HCT116 (cell line): ENCODE data around the gene OR6C65.

ENCODE experiments used
- POLR2A ChIP-seq: IDR thresholded peaks from 2 replicates; pipeline ENCODE4 v1.7.0; 2011; ENCODE audit warnings: borderline replicate concordance; ENCODE audit not compliant: insufficient read depth, insufficient read length; ENCODE audit errors: extremely low read depth
- TF ChIP-seq, protein P1 (sequence below), 3 experiments: fragments of 200-600 bp in 1 of 3; sonication (generic) in 1 of 3; IDR thresholded peaks in 2 of 3; conservative IDR thresholded peaks in 1 of 3; 2 replicates each; pipeline ENCODE4 v1.5.1; 2012 to 2017; ENCODE audit warnings: low read depth in 2 of 3, low read length in 2 of 3, antibody characterized with exemption in 1 of 3, borderline replicate concordance in 1 of 3, control low read depth in 1 of 3, mild to moderate bottlenecking in 1 of 3, mixed read lengths in 1 of 3, mixed run types in 1 of 3, moderate library complexity in 1 of 3; ENCODE audit not compliant: insufficient read depth in 1 of 3

DNA sequence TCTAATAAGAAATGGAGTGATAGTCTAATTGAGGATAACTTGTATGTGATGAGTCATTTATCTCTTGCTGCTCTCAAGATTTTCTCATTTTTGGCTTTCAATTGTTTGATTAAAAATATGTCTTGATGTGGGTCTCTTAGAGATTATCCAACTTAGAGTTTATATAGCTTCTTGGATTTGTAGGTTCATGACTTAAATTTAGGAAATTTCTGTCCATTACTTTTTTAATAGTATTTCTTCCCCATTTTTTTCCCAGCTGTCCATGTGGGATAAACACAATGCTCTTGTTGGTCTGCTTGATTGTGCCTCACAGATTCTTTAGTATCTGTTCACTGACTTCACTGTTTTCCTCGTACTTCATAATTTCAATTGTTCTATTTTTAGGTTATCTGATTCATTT lies 7.5 kb downstream of the OR6C65 start:
- TF ChIP-seq, protein P1, sequence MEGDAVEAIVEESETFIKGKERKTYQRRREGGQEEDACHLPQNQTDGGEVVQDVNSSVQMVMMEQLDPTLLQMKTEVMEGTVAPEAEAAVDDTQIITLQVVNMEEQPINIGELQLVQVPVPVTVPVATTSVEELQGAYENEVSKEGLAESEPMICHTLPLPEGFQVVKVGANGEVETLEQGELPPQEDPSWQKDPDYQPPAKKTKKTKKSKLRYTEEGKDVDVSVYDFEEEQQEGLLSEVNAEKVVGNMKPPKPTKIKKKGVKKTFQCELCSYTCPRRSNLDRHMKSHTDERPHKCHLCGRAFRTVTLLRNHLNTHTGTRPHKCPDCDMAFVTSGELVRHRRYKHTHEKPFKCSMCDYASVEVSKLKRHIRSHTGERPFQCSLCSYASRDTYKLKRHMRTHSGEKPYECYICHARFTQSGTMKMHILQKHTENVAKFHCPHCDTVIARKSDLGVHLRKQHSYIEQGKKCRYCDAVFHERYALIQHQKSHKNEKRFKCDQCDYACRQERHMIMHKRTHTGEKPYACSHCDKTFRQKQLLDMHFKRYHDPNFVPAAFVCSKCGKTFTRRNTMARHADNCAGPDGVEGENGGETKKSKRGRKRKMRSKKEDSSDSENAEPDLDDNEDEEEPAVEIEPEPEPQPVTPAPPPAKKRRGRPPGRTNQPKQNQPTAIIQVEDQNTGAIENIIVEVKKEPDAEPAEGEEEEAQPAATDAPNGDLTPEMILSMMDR (IDR thresholded peaks at IDR 0.05 in 2 of 3, conservative IDR thresholded peaks at IDR 0.05 in 1 of 3; ENCODE audit: borderline replicate concordance in 1 of 3, insufficient read depth in 1 of 3, low read depth in 2 of 3, low read length in 2 of 3), result no peak
- no peak for TF ChIP-seq POLR2A
